ENCODE measurements around the gene BTN2A1.
A peak's percentile ranks its signal among the peaks of the same experiment; 100 is the strongest.

The BTN2A1 gene

DNA sequence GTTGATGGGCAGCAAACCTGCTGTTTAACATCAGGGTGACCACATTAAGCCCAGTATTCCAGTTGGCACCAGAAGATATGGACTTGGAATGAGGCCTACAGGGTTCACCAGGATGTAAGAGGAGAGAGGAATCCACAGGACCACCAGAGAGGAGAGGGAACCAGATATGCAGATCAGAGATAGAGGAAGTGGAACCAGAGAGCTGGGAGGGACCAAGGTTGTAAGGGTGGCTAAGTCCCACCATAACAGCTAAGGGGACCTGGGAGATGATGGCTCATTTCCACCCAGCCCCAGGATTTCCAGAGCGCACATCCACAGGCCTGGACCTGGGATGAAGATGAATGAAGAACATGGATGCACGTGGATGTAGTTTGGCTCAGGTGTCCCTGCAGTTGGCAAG lies 11.1 kb downstream of the BTN2A1 start:
- no peak for DNase-seq

DNA sequence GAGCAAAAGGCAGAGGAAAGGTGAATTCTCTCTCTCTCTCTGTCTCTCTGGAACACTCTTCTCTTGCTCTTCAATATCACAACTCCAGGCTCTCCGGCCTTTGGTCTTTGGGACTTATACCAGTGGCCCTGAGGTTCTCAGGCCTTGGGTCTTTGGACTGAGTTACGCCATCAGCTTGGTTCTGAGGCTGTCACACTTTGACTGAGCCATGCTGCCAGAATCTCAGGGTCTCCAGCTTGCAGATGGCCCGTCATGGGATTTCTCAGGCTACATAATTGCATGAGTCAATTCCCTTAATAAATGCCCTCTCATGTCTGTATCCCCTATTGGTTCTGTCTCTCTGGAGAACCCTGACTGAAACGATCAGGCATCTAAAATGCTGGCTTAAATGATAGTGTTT lies 12.9 kb downstream of the BTN2A1 start:
- no peak for DNase-seq

DNA sequence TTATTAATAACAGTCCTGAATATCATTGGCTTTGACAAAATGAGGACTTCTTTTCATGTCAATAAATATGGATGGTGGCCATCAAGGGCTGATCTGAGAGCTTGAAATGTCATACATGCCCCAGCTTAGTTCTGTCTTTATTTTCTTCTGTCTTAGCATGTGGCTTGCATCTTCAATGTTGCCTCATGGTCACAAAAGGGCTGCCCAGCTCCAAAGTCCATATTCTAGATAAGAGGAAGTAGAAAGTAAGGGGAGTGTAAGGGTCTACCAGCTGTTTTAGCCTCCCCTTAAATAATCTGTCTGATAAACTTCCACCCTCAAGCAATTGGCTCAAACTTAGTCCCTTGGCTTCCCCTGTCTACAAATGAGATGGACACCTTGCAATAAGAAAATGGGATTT lies 14.2 kb downstream of the BTN2A1 start:
- no peak for DNase-seq

DNA sequence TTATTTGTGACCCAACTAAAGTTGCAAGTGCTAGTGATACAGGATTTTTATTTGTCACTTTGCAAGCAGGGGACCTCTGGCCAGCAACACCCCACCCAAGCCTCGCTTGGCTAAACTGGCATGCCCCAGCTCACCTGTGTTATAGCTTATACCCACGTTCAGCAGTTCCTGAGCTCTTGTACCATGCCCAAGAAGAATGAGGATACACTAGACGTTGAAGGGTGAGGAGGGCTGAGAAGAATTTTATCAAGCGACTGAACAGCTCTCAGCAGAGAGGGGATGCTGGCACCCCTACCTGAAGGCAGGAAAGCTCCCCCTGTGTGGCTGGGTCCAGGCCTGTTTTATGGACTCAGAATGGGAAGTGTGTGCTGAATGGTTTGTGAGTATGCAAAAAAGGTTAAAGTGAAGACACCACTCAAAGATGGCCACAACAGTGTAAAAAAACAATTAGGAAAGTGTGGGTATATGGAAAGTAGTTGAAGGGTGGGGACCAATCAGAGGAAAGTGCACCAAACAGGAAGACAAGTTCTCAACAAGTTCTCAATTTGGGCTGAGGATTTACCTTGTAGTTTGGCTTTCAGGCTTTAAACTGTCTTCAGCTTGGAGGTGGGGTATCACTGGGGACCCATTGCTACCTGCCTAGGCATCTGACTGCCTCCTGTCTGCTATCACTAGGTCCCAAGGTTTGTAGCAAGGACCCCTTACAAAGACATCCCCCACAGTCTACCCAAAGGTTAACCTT lies 15.0 kb downstream of the BTN2A1 start:
- DNase-seq: no peak

DNA sequence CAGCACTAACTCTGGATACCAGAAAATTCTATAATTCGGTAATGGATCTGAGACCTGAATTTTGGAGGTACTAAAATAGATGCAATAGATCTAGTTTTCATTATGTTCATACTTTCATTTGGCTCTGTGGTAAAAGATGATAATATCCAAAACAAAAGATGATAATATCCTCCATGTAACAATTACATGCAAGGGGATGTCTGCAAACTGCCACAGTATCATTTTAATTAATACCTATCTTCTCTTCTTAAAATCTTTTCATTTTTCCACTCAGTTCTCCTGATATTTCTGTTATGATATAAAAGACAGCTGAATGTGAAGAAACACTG lies 15.6 kb downstream of the BTN2A1 start:
- DNase-seq: no peak

DNA sequence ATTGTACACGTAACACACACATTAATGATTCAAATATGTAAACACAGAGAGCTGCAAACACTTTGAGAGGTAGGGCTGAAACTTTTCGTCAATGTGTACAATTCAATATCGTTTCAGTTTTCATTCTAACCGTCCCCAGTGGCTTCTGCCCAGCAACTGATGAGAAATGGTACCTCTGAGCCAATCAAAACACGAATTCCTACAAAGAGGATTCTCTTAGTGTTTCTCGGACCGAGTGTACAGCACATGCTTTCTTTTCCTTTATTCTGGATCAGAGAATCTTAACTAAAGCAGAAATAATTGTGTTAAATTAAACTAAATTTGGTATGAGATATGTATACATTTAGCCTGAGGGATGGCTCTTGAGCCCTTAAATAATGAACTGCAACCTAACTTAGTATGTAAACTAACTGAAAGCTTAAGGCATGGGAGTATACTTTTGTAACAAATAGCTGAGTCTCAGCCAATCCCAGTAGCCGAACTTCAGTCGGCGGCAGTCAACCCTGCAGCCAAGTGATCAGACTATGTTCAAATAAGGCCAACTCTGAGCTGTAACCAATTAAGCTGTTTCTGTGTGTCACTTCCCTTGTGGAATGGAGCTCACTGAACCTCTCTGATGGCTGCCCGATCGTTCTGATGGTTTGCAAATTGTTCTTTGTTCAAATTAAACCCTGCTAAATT lies 16.1 kb downstream of the BTN2A1 start:
- peak in 55 of 56 donors; percentile 1 to 85 (median 36) for DNase-seq

DNA sequence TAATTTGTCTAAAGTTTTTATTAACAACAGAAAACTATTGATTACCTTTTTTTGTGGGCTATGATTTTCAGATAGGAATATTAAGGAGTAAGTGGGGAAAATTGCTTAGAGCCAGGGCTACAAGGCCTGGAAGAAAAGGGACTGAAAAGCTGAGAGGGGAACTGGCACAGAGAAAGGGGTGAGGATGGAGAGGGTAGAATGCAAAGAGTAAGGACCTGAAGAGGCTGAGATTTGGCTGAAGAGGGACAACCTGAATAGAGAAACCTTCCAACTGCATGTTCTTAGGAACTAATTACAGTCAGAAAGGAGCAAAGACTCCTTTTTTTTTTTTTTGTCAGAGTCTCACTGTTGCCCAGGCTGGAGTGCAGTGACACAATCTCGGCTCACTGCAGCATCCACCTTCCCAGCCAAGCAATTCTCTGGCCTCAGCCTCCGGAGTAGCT lies 16.7 kb downstream of the BTN2A1 start:
- DNase-seq: peak in 4 of 56 donors; percentile 11 to 29 (median 14)

DNA sequence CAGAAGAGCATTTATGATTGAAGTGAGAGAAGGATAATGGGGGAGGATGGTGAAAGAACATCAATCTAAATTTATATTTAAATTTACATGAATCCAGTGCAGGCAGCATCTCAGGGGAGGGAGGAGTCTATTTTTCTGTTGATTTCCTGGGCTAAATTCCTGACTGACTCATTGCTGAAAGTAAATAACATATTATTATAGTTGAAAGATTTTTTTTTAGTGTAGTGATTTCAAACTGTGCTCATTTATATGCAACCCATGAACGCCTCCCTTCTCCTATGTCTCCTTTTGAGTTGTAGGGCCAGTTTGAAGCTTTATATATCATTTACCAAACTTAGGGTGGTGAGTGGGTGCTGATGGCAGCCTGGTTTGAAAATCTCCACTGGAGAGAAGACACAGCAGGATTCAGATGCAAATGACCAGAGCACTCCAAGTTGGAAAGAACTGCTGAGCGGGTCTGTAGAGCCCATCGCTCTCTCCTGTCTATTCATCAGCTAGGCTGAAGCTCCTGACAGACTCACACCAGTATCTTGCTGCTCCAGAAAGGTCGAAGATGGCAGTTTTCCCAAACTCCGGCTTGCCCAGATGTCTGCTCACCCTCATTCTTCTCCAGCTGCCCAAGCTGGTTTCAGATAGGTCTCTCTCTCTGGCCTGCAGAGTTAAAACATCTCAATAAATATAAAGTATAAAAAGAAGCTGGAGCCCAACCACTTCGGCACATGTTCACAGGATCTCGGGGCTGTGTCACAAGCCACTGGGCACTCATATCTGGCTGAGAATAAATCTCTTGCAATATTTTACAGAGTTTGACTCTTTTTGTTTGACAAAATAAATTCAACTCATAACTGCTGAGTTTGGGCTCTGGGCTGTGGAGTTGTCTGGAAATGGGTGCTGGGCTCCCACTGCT lies 18.3 kb downstream of the BTN2A1 start:
- no peak for DNase-seq

DNA sequence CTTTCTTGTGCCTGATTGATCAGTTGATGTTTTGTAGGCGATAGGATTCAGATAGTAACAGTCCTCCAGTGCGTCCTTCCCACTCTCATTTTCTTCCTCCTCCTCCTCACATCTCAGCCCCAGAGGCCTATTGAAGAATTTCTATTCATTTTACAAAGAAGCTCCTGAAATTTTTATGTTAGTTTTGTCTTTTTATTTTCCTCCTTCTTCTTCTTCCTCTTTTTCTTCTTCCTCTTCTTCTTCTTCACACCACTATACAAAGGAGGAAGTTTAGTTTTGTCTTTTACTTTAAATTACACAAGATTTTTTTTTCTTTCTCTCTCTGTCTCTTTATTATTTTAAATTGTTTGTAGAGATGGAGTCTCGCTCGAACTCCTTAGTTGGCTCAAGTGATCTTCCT lies 19.1 kb downstream of the BTN2A1 start:
- DNase-seq: no peak

DNA sequence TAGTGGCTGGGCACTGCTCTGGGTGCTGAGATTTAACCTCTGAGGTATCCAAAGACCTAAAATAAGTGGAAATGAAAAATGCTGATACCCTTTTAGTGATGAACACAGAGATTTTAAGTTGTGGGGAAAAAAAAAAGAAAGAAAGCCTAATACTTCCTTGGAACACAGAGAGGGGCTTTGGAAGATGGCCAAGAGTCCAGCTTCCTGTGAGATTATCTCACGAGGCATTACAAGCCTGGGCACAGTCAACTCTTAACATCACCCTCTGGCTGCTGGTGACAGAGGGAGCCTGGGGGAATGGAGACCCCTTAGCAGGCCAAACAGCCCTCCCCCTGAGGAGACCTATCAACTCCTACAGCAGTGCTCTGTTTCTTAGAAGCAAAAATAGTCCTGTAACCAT lies 19.7 kb downstream of the BTN2A1 start:
- no peak for DNase-seq

DNA sequence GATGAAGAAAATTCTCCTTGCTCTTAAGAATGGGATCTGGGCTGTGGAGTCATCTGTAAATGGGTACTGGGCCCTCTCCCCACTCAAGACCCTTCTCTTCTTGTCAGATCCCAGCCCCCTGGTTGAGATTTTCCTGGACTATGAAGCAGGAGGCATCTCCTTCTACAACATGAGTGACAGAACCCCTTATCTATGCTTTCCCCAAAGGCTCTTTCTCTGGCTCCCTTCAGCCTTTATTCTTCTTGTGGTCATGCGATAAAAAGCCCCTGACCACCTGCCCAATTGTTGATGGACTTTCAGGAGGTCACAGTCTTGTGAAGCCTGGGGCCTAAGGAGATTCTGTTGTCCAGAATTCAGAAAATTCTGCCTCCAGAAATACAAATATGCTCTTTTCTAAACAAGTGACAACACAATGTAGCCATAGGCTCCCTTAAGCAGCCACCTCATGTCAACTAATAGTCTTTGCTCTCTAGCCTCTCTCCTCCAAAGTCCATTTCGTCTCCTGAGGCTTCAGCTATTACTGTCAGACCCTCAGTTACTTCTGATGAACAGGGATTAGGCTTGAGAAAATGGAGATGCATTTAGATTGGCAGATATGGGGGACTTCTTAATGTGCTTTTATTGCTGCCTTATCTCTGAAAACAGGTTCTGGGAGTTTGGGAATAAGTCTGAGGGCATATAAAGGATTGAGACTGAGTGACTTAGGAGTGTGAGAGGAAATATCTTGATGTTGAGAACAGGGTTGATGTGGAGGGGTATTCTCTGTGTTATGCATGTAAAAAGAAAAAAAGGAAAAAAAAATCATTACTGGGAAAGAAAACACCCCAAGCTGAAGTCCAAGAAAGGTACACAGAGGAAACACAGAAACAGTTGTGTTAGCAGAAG lies 20.6 kb downstream of the BTN2A1 start:
- DNase-seq: no peak

DNA sequence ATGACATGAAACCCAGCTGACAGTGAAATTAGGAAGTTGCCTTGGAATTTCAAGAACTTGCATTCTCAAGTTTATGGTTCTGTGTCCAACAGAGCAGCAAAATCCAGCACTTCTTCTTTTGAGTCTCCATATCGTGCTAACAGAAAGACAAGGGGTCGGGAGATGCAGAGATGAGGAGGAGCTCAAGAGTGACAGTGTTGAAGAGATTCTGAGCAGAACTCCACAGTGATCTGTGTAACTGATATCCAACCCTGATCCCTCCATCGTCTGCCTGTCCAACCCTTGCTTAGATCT lies 21.2 kb downstream of the BTN2A1 start:
- DNase-seq: no peak

DNA sequence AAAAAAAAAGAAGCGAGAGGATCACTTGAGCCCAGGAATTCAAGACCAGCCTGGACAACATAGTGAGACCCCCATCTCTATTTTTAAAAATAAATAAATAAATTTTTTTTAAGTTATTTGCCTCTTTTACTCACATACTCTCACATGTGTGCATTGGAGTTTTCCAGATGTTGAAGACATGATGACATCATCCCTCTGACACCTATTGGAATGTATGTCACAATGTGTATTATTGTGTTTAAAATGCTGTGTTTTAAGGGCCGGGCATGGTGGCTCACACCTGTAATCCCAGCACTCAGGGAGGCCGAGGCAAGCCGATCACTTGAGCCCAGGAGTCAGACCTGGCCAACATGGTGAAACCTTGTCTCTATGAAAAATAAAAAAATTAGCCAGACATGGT lies 24.6 kb downstream of the BTN2A1 start:
- DNase-seq: no peak

DNA sequence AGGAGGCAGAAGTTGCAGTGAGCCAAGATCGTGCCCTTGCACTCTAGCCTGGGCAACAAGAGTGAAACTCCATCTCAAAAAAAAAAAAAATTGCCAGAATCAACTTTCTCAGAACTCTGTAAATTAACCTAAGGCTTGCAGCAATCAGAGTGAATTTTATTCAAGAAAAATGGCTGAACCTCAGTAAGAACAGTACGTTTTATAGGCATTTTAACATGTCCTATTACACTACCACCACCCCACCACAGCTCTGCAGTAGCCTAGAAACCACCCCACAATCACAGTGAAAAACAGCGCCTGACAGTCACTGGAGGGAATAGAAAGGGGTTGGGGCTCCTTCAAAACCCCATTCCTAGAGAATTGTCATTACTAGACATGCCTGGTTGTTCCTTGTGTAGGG lies 26.0 kb downstream of the BTN2A1 start:
- no peak for DNase-seq

DNA sequence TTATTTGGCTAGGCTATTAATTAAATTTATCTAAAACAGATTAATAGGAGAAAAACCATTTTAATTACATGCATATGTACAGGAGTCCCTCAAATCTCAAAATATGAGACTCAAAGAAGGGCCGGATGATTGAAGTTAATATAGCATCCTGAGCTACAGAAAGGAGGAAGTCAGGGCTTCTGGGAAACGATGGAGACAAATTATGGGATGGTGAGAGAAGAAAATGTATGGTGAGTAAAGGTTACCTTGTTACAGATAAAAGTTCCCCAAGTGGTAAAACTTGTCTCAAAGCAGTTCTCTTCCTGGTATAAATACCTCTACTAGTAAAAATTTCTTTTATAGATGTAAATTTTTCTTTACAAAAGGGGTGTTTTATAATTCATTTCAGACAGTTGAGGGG lies 26.4 kb downstream of the BTN2A1 start:
- DNase-seq: no peak

DNA sequence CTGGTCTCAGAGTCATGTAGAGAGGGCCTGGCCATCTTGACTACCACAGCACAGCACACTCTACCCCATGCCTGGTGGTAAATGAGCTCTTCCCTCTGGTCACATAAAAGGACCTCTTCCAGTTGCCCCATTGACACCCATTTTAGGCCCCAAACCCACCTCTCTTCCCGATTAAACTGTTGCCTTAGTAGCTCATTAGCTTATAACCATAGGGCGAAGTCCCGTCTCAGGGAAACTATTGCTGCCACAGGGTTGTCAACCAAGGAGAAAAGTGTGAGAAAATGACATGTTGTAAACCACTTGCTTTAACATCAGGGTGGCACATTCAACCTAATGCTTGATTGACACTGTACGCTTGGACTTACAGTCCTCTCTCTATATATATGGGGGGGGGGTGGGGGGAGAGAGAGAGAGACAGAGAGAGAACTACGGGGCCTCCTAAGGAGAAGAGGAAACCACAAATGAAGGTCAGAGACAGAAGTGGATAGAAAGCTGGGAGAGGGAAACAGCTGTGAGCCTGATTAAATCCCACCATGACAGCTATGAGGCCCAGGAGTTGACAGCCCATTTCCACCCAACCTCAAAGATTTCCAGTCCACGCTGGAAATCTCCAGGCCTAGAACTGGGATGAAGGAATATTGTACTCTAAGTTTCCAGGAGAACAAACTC lies 27.5 kb downstream of the BTN2A1 start:
- no peak for DNase-seq

DNA sequence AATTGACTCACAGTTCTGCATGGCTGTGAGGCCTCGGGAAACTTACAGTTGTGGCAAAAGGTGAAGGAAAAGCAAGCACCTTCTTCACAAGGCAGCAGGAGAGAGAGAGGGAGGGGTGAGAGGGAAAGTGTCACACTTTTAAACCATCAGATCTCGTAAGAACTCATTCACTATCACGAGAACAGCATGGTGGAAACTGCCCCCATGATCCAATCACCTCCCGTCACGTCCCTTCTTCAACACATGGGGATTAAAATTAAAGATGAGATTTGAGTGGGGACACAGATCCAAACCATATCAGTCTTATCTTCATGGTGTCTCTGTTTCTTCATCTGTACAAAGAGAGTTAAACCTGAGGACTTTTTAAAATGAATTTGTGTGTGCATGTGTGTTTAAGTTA lies 28.6 kb downstream of the BTN2A1 start:
- DNase-seq: no peak

DNA sequence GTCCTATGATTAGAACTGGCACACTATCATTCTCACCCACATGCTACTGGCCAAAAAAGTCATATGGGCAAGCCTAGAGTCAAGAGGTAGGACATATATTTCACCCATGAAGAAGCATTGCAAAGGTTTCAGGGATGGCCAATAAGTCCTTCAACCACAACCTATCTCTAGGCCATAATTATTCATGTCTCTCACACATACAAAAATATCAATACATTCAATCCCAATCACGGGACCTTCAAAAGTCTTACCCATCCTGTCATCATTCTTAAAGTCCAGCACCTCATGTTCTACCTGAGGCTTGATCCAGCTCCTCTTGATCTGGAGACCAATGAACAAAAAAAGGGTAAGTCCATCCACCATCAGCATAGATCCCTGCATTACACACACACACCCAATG lies 29.7 kb downstream of the BTN2A1 start:
- DNase-seq: no peak

DNA sequence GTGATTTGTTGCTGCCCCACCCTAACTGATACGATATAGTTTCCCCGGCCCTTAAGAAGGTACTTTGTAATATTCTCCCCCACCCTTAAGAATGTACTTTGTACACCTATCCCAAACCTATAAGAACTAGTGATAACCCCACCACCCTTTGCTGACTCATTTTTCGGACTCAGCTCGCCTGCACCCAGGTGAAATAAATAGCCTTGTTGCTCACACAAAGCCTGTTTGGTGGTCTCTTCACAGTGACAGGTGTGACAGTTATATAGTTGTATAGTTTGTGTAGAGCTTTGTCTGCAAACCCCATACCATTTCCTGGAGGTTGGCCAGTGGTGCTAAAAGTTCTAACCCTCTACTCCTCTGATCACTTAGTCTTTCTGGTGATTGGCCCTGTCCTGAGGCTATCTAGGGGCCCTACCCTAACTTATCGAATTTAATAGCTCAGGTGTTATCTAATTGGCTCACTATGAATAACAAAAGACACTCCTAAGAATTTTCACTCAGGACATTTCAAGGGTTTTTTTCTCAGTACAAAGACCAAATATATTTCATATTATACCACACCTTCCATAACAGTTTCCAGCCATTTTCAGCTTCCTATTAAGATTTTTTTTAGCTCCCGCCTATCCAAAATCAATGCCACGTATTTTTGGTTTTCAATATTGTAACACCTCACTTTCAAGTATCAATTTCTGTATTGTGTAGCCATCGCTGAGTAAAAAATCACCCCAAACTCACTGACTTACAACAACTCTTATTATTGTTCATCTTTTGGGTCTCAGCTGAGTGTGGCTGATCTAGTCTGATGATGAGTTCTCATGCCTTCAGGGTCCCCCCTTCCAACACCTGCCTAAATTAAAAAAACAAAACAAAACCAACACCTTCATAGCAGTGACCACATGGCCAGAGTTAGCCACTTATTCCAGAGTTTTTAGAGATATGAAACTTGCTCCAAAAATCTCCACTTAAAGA lies 32.5 kb downstream of the BTN2A1 start:
- DNase-seq: no peak

DNA sequence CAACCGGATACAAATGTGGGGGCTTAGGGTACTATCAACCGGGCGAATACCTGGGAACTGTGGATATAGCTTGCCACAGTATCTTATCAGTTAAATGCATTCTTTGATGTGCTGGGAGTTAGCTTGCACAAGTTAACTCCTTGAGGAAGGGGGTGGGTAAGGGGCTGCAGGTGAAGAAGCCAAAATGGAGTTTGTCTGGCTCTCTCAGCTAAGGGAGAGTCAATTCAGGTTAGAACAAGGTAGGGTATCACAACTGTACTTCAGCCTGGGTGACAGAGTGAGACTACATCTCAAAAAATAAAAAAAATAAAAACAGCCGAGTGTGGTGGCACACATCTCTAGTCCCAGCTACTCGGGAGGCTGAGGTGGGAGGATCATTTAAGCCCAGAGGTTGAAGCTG lies 33.8 kb downstream of the BTN2A1 start:
- no peak for DNase-seq
